Caco-2 (cell line): ENCODE measurements around the gene UGT1A9. TPM values are rescaled to one million over a fixed set of nuclear protein-coding genes. Genes with fewer than 3 reads are reported as not detected.

Source experiments
- BruUV-seq: library from RNA; stranded (reverse); fragments of 400-500 nt; replicated peaks from 2 replicates; lab custom pipeline; 2021; lab: Mats Ljungman, UMichigan
- CTCF ChIA-PET: fragments of 300-600 bp; sonication (Branson Sonifier 250); formaldehyde crosslinking; loops from one replicate; lab custom pipeline; 2022; ENCODE audit warnings: antibody characterized with exemption; lab: Charles Lee
- POLR2A ChIA-PET: fragments of 300-600 bp; sonication (Branson Sonifier 250); formaldehyde crosslinking; loops from one replicate; lab custom pipeline; 2022; ENCODE audit warnings: antibody characterized with exemption; lab: Charles Lee
- DNase-seq, 2 experiments: peaks; one replicate each; pipeline versions ENCODE4 v3.0.0 to v3.0.0-alpha.2; 2020 to 2022
- H3K27me3 ChIP-seq: replicated peaks from 2 replicates; pipeline ENCODE4 v1.6.0; 2011; ENCODE audit warnings: low read length; ENCODE audit not compliant: control insufficient read depth, insufficient read depth
- H3K36me3 ChIP-seq: 2 replicates; pipeline ENCODE4 v1.5.1; 2011; ENCODE audit warnings: low read length; ENCODE audit not compliant: control insufficient read depth, insufficient read depth
- H3K4me1 ChIP-seq: fragments of 250-450 bp; sonication (Bioruptor Pico); 2 replicates; pipeline ENCODE4 v1.5.1; 2020; ENCODE audit warnings: mild to moderate bottlenecking
- H3K4me3 ChIP-seq: 2 replicates; pipeline ENCODE4 v1.5.1; 2011; ENCODE audit warnings: low read depth, mild to moderate bottlenecking, control low read depth, low read length
- H3K9me3 ChIP-seq: fragments of 250-450 bp; sonication (Bioruptor Pico); 2 replicates; pipeline ENCODE4 v1.5.1; 2020; ENCODE audit warnings: mild to moderate bottlenecking, moderate library complexity
- H3K27ac Mint-ChIP-seq: one replicate; pipeline ENCODE4 v1.8.0; 2022; ENCODE audit warnings: mixed read lengths; ENCODE audit not compliant: unreplicated experiment
- H3K27me3 Mint-ChIP-seq: one replicate; pipeline ENCODE4 v1.8.0; 2022; ENCODE audit warnings: mixed read lengths; ENCODE audit not compliant: insufficient read depth, unreplicated experiment
- H3K36me3 Mint-ChIP-seq: one replicate; pipeline ENCODE4 v1.8.0; 2022; ENCODE audit warnings: mild to moderate bottlenecking, mixed read lengths; ENCODE audit not compliant: insufficient read depth, unreplicated experiment
- H3K4me1 Mint-ChIP-seq: one replicate; pipeline ENCODE4 v1.8.0; 2022; ENCODE audit warnings: low read depth, mixed read lengths; ENCODE audit not compliant: unreplicated experiment
- H3K4me3 Mint-ChIP-seq: one replicate; pipeline ENCODE4 v1.8.0; 2022; ENCODE audit warnings: mild to moderate bottlenecking, moderate library complexity, mixed read lengths; ENCODE audit not compliant: unreplicated experiment
- H3K9me3 Mint-ChIP-seq: one replicate; pipeline ENCODE4 v1.8.0; 2022; ENCODE audit warnings: mixed read lengths; ENCODE audit not compliant: unreplicated experiment
- CTCF ChIP-seq, 2 experiments: fragments of 200-600 bp in 1 of 2; IDR thresholded peaks; 1 replicate in 1 of 2; 2 replicates in 1 of 2; pipeline versions ENCODE4 v1.5.1 to v1.8.0; 2011 to 2022; ENCODE audit warnings: antibody characterized with exemption in 1 of 2, control low read depth in 1 of 2, inconsistent platforms in 1 of 2, low read depth in 1 of 2, low read length in 1 of 2, mild to moderate bottlenecking in 1 of 2, moderate library complexity in 1 of 2; ENCODE audit not compliant: insufficient read depth in 1 of 2, severe bottlenecking in 1 of 2, unreplicated experiment in 1 of 2
- intact Hi-C: fragments of 100-400 bp; cut with micrococcal nuclease; formaldehyde crosslinking; loops from one replicate; pipeline ENCODE4 v1.10.0; 2022; ENCODE audit not compliant: unreplicated experiment
- total RNA-seq: library from RNA; stranded (reverse); gene quantifications from 2 replicates; pipeline ENCODE4 v1.2.3, GENCODE V29; 2022

UGT1A9 gene
- total RNA-seq, 1 experiment from 2014 or later: 0.20 TPM

DNA sequence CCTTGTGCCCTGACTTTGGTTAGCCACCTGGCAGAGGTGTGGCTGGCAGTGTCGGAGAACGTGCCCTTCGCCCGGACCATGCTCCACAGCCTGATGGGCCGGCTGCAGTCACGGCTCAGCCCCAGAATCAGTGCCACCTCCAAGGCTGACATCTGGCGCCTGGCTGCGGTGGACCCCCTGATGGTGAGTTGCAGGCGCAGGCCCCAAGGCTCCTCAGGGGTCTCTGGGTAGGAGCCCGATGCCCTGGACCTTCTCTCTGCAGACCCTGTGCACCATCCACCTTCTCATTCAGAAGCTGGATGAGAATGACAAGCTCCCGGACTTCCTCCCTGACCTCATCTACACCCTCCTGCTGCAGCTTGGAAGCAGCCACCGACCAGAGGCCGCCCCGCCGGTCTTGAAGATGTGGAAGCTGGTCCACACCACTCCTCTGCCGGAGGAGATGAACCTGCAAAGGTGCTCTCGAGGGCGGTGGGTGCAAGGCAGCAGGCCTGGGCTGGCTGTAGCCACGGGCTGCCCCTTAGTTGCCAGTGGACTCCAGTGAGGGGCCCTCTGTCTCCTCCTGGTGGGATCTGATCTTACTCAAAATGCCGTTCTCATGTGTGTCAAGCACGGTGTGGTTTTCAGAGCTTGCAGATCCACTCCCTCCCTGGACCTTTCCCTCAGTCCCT is 150.5 kb downstream of the UGT1A9 start:
- no peaks in the 10 kb centered on the region for H3K27me3 ChIP-seq
- ChIA-PET POLR2A (no interaction called here), CTCF (interaction anchor here (0.6 kb wide), 1 partner anchor 637 kb away, joined by 3 read pairs; no protein-coding TSS in a partner anchor)
- Mint-ChIP-seq H3K36me3 (no peaks in the 10 kb centered on the region), H3K27ac (no peak overlapping the region), H3K27me3 (no peaks in the 10 kb centered on the region), H3K4me1 (no peaks in the 10 kb centered on the region), H3K4me3 (no peak overlapping the region), H3K9me3 (no peaks in the 10 kb centered on the region)
- no peaks in the 10 kb centered on the region for H3K36me3 ChIP-seq
- H3K4me1 ChIP-seq: no peaks in the 10 kb centered on the region
- H3K9me3 ChIP-seq: no peaks in the 10 kb centered on the region
- H3K4me3 ChIP-seq: no peak overlapping the region
- intact Hi-C loops: no loop called here
- no peak for DNase-seq
- no TSS peak for BruUV-seq
- TF ChIP-seq CTCF (IDR thresholded peaks at IDR 0.05; ENCODE audit: insufficient read depth in 1 of 2, low read depth in 1 of 2, low read length in 1 of 2, severe bottlenecking in 1 of 2, unreplicated experiment in 1 of 2): no peak

Other genes starting within 250 kb of the UGT1A9 start
- gene USP40, start 105.1 kb upstream of the UGT1A9 start, total RNA-seq: 27.4 and 27.8 TPM in 2 replicates
- 0.14 and 0.50 TPM in 2 replicates for gene UGT1A8, start 54.3 kb upstream of the UGT1A9 start, total RNA-seq
- gene UGT1A10, start 35.5 kb upstream of the UGT1A9 start, total RNA-seq: 0.77 and 1.0 TPM in 2 replicates
- 0.18 and 0.63 TPM in 2 replicates for gene UGT1A7, start 10.0 kb downstream of the UGT1A9 start, total RNA-seq
- 29.2 and 33.9 TPM in 2 replicates for gene UGT1A6, start 21.0 kb downstream of the UGT1A9 start, total RNA-seq
- 1.00 and 1.2 TPM in 2 replicates for gene UGT1A5, start 41.0 kb downstream of the UGT1A9 start, total RNA-seq
- 0.79 and 0.84 TPM in 2 replicates for gene UGT1A4, start 46.8 kb downstream of the UGT1A9 start, total RNA-seq
- gene UGT1A3, start 57.1 kb downstream of the UGT1A9 start, total RNA-seq: 0.64 and 0.65 TPM in 2 replicates
- 2.6 and 3.0 TPM in 2 replicates for gene UGT1A1, start 88.4 kb downstream of the UGT1A9 start, total RNA-seq
- not detected in 2 replicates for gene MROH2A, start 106.4 kb downstream of the UGT1A9 start, total RNA-seq
- 29.7 and 35.0 TPM in 2 replicates for gene HJURP, start 182.6 kb downstream of the UGT1A9 start, total RNA-seq
- gene TRPM8, start 245.5 kb downstream of the UGT1A9 start, total RNA-seq: not detected in 2 replicates